Dendritic cell treated with granulocyte-macrophage colony-stimulating factor and Interleukin-4, amounts not matched to agents 40 ng/mL and 50 ng/mL, for 4 days (primary cell): ENCODE measurements around the gene ZFAND3.

Experiments
- H3K27ac Mint-ChIP-seq: one replicate; pipeline ENCODE4 v1.8.0; 2022; ENCODE audit warnings: mild to moderate bottlenecking, mixed read lengths
- H3K27me3 Mint-ChIP-seq: one replicate; pipeline ENCODE4 v1.8.0; 2022; ENCODE audit warnings: mild to moderate bottlenecking, mixed read lengths
- H3K36me3 Mint-ChIP-seq: one replicate; pipeline ENCODE4 v1.8.0; 2022; ENCODE audit warnings: low read depth, mixed read lengths
- H3K4me1 Mint-ChIP-seq: one replicate; pipeline ENCODE4 v1.8.0; 2022; ENCODE audit warnings: low read depth, mixed read lengths
- H3K4me3 Mint-ChIP-seq: one replicate; pipeline ENCODE4 v1.8.0; 2022; ENCODE audit warnings: mild to moderate bottlenecking, moderate library complexity, mixed read lengths
- H3K9me3 Mint-ChIP-seq: one replicate; pipeline ENCODE4 v1.8.0; 2022; ENCODE audit warnings: mixed read lengths
- intact Hi-C: fragments of 100-400 bp; cut with micrococcal nuclease; formaldehyde crosslinking; loops from one replicate; pipeline ENCODE4 v1.15.0; 2022

ZFAND3 gene

DNA sequence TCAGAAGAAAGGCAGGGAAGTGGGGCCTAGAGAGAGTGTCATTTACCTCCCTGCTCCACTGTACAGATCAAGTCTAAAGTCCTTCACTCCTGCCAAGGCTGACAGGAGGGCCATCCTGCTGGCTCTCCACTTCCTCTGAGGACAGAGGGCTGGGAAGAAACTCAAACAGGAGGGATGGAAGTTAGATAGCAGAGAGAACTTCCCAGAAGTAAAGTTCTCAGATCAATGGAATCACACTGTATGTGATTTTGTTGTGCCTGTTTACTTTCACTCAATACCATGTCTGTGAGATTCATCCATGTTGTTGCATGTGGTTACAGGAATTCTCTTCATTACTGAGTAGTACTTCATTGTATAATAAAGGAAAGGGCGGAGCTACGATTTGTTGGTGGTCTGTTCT lies 32.3 kb upstream of the ZFAND3 start:
- Mint-ChIP-seq H3K36me3 (no peaks in the 10 kb centered on the region), H3K4me1 (peaks cover 28% of the 10 kb centered on the region), H3K27me3 (peaks cover 55% of the 10 kb centered on the region), H3K27ac (no peak overlapping the region), H3K4me3 (no peak overlapping the region), H3K9me3 (no peaks in the 10 kb centered on the region)
- intact Hi-C loops = no loop called here

DNA sequence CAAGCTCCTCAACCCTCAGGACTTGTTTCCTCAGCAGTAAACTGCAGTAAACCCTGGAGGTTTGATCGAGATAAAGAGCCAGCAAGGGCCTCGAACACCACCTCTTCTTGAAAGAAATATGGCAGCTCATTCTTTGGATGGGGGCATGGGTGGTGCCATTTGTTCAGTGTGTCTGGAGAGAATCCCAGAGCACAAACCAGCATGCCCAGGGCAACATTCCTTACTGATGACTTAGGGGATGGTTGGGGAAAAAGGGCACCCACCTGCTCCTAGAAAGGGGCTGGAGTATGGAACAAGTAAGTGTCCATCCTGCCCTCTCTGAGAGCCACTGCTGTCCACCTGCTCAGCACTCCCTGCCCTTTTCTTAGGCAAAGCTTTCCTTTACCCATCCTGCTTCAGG lies 31.3 kb upstream of the ZFAND3 start:
- Mint-ChIP-seq H3K27me3 (peaks cover 48% of the 10 kb centered on the region), H3K27ac (no peak overlapping the region), H3K4me3 (no peak overlapping the region), H3K4me1 (peaks cover 32% of the 10 kb centered on the region), H3K36me3 (no peaks in the 10 kb centered on the region), H3K9me3 (no peaks in the 10 kb centered on the region)
- intact Hi-C loops = no loop called here

DNA sequence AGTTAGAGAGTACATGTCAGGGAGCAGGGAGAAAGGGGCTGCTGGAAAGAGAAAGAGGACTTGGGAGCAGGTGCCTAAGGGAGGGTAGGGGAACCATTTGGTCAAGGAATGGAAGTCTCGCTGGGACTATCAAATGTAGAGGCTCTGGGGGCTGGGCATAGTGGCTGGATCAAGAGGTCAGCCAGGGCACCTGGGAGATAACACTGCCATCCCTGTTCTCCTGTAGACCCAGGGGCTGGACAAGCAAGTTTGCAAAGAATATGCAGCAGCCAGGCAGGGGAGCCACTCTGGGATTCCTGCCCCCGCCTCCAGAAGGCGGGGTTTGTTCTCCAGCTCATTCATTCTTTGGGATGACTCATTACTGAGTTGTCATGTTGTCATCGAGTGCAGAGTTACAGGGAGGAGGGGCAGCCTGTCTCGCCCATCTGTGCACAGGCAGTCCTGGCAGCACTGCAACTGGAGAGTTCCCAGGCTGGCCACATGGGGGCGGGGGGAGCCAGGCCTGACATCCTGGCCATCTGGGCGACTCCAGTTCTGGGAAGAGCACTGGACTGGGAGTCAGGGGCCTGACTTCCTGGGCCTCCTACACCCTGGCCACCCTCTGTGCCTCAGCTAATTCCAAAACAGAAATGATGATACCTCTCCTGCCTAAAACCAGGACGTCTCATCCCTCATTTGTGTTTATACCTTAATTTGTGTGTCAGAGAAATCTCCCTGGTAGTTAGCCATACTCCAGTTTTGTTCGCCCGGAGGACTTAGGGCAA lies 28.2 kb upstream of the ZFAND3 start:
- H3K27me3 Mint-ChIP-seq = peaks cover 20% of the 10 kb centered on the region
- no peaks in the 10 kb centered on the region for H3K9me3 Mint-ChIP-seq
- no peak overlapping the region for H3K4me3 Mint-ChIP-seq
- peak overlapping the region; percentile 25 for H3K27ac Mint-ChIP-seq
- H3K36me3 Mint-ChIP-seq = no peaks in the 10 kb centered on the region
- peaks cover 19% of the 10 kb centered on the region for H3K4me1 Mint-ChIP-seq
- intact Hi-C loops = loop anchor here (5.0 to 10.0 kb wide), 2 partner anchors 223 to 701 kb away; no protein-coding TSS in a partner anchor

DNA sequence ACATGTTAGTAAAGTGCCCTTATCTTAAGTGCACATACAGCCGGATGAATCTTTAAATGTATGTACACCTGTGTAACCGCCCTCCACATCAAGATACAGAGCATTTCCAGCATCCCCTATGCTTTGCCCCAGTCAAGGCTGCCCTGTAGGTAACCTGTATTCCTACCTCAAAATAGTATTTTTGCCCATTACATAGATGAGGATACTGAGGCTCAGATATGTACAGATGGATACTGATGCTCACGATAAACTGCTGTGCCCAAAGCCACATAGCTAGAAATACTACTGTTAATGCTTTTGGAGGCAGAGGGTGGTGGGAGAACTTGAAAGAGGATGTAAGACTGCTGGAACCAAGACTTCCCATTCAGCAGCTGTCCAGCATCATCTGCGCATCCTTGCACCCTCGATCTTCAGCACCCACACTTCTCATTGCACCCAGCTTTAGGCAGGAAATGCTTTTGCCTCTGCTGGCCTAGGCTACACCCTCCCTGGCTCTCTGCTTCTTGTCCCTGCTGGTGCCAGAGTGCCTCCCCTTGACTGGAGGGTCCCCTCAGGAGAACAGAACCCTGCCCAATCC lies 27.0 kb upstream of the ZFAND3 start:
- intact Hi-C loops = loop anchor here (2.0 to 10.0 kb wide), 3 partner anchors 68 to 700 kb away; no protein-coding TSS in a partner anchor
- Mint-ChIP-seq H3K36me3 (no peaks in the 10 kb centered on the region), H3K4me1 (peaks cover 19% of the 10 kb centered on the region), H3K27me3 (peaks cover 15% of the 10 kb centered on the region), H3K27ac (no peak overlapping the region), H3K4me3 (no peak overlapping the region), H3K9me3 (no peaks in the 10 kb centered on the region)

DNA sequence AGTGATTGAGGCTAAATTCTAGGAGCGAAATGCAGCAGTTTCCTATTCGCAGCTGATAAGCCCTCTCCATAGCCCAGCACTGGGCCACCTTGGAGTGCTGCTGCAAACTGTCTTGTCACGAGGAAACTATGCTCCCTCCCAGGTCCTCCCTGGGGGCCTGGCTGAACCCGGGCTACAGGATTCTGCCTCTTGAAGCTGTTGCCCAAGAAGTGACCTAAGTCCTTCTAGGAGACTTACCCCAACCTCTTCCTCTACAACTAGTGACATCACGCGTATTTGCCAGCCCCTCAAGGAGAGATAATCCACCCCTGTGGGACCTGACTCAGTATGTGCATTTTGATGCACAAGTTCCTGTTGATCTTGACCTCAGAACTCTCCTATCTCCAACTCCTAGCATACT lies 26.5 kb upstream of the ZFAND3 start:
- no peak overlapping the region for H3K4me3 Mint-ChIP-seq
- no peak overlapping the region for H3K27ac Mint-ChIP-seq
- H3K4me1 Mint-ChIP-seq = peaks cover 19% of the 10 kb centered on the region
- H3K9me3 Mint-ChIP-seq = no peaks in the 10 kb centered on the region
- peaks cover 13% of the 10 kb centered on the region for H3K27me3 Mint-ChIP-seq
- intact Hi-C loops = loop anchor here (2.0 to 10.0 kb wide), 3 partner anchors 68 to 699 kb away; no protein-coding TSS in a partner anchor
- H3K36me3 Mint-ChIP-seq = no peaks in the 10 kb centered on the region

DNA sequence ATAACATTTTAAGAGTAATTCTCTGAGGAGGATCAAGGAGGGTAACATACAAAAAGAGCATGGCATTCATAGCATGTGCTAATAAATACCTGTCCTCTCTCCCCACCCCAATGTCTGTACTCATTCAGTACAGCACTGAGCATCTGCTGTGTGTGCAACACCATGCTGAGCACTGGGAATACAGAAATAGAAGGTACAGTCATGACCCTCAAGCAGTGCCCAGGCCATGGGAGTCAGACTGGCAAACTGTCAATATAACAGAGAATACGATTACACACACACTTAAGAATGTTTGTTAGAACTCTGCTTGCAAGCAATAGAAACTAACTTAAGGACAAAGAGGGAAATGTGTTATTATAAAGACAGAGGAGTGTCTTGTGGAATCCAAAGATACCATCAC lies 24.7 kb upstream of the ZFAND3 start:
- Mint-ChIP-seq H3K36me3 (no peaks in the 10 kb centered on the region), H3K4me3 (no peak overlapping the region), H3K27me3 (peaks cover 16% of the 10 kb centered on the region), H3K27ac (no peak overlapping the region), H3K9me3 (no peaks in the 10 kb centered on the region), H3K4me1 (peaks cover 25% of the 10 kb centered on the region)
- intact Hi-C loops = loop anchor here (5.0 to 10.0 kb wide), 2 partner anchors 220 to 697 kb away; no protein-coding TSS in a partner anchor

DNA sequence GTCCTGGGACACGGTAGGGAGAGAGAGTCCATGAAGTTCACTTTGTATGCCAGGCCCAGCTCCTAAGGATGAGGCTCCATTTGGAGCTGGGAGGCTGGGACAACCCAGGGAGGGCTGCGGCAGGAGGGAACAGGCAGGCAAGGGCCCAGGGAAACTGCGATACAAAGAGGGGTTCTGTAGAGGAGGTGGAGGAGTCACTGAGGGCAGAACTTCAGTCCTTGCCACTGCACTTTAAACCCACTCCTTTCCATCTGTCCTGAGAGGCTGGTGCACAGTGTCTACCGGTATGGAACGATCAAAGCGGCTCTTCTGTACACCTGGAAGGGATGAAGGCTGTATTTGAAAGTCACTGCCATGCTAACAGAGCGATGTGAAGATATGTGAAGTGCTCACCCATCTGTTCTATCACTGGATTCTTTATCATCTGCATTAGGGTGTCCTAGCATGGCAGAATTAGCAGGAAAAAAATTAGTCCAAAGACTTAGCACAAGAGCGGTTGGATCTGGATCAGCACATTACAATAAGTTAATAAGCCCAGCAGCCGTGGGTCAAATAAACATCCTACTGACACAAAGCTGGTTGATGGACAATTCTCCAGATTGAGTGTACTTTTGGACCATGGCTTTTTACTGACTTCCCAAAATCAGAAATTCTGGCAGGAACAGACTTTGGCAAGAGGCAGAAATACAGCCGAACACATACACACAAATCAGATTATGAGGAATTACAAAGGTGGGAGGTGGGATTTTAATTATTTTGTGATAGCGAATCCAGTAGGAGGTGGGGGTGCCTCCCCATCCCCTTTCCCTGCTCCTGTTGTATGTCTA lies 20.9 kb upstream of the ZFAND3 start:
- no peak overlapping the region for H3K4me3 Mint-ChIP-seq
- H3K4me1 Mint-ChIP-seq = peaks cover 26% of the 10 kb centered on the region
- intact Hi-C loops = loop anchor here (10.0 kb wide), 1 partner anchor 216 kb away; no protein-coding TSS in a partner anchor
- peaks cover 7% of the 10 kb centered on the region for H3K27me3 Mint-ChIP-seq
- no peaks in the 10 kb centered on the region for H3K36me3 Mint-ChIP-seq
- no peaks in the 10 kb centered on the region for H3K9me3 Mint-ChIP-seq
- no peak overlapping the region for H3K27ac Mint-ChIP-seq

DNA sequence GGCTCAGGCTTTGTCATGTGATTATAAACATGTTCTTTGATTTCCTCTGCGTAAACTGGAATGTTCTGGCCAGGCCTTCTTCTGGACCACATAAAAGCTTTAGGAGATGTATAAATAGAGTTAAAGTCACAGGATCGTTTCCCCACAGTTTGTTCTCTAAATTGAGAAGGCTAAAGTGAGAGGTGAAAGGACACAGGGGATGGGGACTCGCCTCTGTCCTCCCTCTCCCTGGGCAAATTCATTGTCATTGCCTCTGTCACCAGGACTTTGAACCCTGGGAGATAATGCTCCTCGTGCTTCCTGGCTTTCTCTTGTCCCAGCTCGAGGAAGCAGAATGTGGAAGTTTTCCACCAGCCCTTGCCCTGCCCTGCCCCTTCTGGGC lies 20.3 kb upstream of the ZFAND3 start:
- Mint-ChIP-seq H3K27me3 (peaks cover 7% of the 10 kb centered on the region), H3K27ac (no peak overlapping the region), H3K4me1 (peaks cover 32% of the 10 kb centered on the region), H3K4me3 (no peak overlapping the region), H3K36me3 (no peaks in the 10 kb centered on the region), H3K9me3 (no peaks in the 10 kb centered on the region)
- intact Hi-C loops = loop anchor here (10.0 kb wide), 1 partner anchor 216 kb away; no protein-coding TSS in a partner anchor

DNA sequence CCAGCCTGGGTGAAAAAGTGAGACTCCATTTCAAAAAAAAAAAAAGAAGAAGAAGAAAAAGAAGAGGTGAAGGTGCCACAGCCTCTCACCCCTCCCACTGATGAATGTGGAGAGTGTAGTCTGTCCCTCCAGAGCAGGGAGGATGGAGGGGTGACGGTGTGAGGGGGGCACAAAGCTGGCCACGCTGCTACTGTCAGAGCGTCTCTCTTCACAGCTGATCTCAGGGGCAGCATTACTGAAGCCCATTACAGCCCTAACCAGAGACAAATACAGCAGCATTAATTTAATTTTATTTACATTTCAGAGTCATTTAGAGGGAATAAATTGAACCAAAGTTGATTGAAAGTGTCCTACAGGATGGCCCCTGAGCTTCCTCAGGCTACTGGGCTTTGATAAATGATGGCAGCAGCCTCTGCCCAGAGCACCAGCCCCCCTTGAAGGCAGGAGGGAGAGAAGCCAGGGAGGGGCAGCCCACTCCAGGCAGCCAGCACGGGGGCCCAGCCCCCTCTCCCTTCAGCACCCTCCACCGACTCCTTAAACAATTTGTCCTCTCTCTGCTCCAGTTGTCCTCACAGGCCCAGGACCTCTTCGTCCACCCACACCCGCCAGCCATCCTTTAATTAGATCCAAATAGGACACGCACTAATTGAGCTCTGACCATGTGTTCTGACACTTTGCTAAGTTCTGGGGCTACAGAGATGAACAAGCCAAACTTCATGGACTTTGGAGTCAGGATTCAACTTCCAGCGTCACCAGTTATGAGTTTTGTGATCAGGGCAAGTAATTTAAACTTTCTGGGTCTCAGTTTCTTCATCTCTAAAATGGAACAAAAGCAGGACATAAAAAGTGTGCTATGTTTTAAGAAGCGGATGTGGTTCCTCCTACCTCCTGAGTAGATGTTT lies 18.6 kb upstream of the ZFAND3 start:
- Mint-ChIP-seq H3K4me3 (no peak overlapping the region), H3K9me3 (no peaks in the 10 kb centered on the region), H3K36me3 (no peaks in the 10 kb centered on the region), H3K27me3 (peaks cover 7% of the 10 kb centered on the region), H3K4me1 (peaks cover 39% of the 10 kb centered on the region), H3K27ac (no peak overlapping the region)
- intact Hi-C loops = no loop called here

DNA sequence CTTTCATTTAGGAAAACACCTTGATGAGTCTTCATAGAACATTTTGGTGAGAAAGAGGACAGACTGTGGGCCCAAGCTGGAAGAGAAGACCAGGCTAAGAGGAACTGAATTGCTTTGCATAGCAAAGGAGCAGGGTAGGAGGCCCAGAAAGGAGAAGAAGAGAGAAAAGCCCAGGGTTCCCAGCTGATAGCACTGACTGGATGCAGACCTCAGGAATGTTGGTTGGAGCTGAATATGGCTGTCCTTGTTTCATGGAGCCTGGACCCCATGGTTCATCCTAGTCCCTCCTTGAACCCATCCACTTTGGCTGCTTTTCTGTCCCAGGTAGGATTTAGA lies 18.0 kb upstream of the ZFAND3 start:
- Mint-ChIP-seq H3K27me3 (peaks cover 7% of the 10 kb centered on the region), H3K9me3 (no peaks in the 10 kb centered on the region), H3K4me3 (no peak overlapping the region), H3K36me3 (no peaks in the 10 kb centered on the region), H3K4me1 (peaks cover 39% of the 10 kb centered on the region), H3K27ac (no peak overlapping the region)
- intact Hi-C loops = no loop called here

DNA sequence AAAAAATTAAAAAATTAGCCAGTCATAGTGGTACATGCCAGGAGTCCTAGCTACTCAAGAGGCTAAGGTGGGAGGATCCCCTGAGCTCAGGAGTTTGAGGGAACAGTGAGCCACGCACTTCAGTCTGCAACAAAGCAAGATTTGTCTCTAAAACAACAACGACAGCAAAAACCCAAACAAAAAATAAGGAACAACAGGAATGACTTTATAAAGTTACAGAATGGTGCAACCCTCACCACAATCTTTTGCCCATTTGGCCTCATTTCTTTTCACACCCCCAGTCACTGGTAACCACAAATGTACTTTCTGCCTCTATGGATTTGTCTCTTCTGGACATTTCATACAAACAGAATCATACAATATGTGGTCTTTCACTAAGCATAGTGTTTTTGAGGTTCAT lies 16.7 kb upstream of the ZFAND3 start:
- Mint-ChIP-seq H3K27ac (peak overlapping the region; percentile 57), H3K36me3 (no peaks in the 10 kb centered on the region), H3K4me3 (no peak overlapping the region), H3K27me3 (peaks cover 9% of the 10 kb centered on the region), H3K9me3 (no peaks in the 10 kb centered on the region), H3K4me1 (peaks cover 39% of the 10 kb centered on the region)
- intact Hi-C loops = no loop called here

DNA sequence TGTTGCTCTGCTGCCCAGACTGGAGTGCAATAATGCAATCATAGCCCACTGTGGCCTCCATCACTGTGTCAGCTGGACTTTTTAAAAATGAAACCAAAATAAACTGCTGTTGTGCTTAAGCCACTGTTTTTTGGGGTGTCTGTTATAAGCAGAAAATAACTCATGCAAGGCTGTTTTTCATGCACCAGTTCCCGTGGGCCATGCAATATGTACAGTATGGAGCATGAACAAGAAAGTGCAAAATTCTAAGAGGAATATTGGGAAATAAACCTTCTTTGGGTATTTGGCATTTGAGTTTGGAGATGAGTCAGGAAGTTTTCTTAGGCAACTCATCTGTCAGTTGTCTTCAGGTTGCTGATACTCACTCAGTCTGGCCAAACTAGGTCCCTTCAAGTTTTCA lies 14.9 kb upstream of the ZFAND3 start:
- H3K27me3 Mint-ChIP-seq = peaks cover 23% of the 10 kb centered on the region
- peaks cover 35% of the 10 kb centered on the region for H3K4me1 Mint-ChIP-seq
- no peak overlapping the region for H3K4me3 Mint-ChIP-seq
- intact Hi-C loops = no loop called here
- no peak overlapping the region for H3K27ac Mint-ChIP-seq
- no peaks in the 10 kb centered on the region for H3K9me3 Mint-ChIP-seq
- H3K36me3 Mint-ChIP-seq = no peaks in the 10 kb centered on the region

DNA sequence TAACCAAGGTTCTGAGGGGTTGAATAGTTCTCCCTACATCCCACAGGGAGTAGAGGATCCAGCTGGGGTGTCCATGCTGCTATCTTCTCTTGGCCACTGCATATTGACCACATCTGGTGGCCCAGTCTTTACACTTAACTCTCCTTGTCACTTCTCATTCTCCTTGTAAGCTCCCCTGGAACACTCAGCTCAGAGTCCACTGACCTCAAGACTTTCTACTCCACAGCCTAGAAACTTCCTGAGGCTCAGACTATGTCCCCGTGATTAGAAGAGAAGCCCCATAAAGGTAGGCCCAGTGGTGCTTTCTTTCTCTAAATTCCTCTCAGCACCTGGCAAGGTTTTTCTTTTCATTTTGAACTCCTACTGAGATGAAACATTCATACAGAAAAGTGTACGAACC lies 13.3 kb upstream of the ZFAND3 start:
- Mint-ChIP-seq H3K4me1 (peaks cover 33% of the 10 kb centered on the region), H3K4me3 (no peak overlapping the region), H3K9me3 (no peaks in the 10 kb centered on the region), H3K36me3 (no peaks in the 10 kb centered on the region), H3K27me3 (peaks cover 19% of the 10 kb centered on the region), H3K27ac (no peak overlapping the region)
- intact Hi-C loops = no loop called here
